Transverse colon (tissue), 4 donors: ENCODE data around the gene FBXO36. TPM values are rescaled to one million over a fixed set of nuclear protein-coding genes. Genes with fewer than 3 reads are reported as not detected.

Experiments
- DNase-seq: peaks from one replicate; pipeline ENCODE4 v3.0.0-alpha.2; 2019
- H3K27ac ChIP-seq, 4 donors: fragments of 200-600 bp; sonication (generic); 2 replicates each; pipeline ENCODE4 v1.5.1; 2016 to 2018; ENCODE audit warnings: inconsistent platforms in 4 of 4
- H3K27me3 ChIP-seq: fragments of 200-600 bp; sonication (generic); 2 replicates; pipeline ENCODE4 v1.5.1; 2017; ENCODE audit warnings: inconsistent platforms
- H3K36me3 ChIP-seq, 4 donors: fragments of 200-600 bp; sonication (generic); 2 replicates each; pipeline ENCODE4 v1.5.1; 2017 to 2019; ENCODE audit warnings: inconsistent platforms in 4 of 4
- H3K4me1 ChIP-seq, 4 donors: fragments of 200-600 bp; sonication (generic); 2 replicates each; pipeline ENCODE4 v1.5.1; 2017 to 2020; ENCODE audit warnings: inconsistent platforms in 4 of 4
- H3K4me3 ChIP-seq, 4 donors: fragments of 200-600 bp; sonication (generic); 1 replicate in 1 of 4; 2 replicates in 3 of 4; pipeline versions ENCODE4 v1.5.1 to v1.6.1; 2017 to 2019; ENCODE audit warnings: inconsistent platforms in 4 of 4
- H3K9me3 ChIP-seq, 2 donors: fragments of 200-600 bp; sonication (generic); 2 replicates each; pipeline ENCODE4 v1.5.1; 2017 to 2019; ENCODE audit warnings: inconsistent platforms in 2 of 2
- EP300 ChIP-seq: sonication (generic); formaldehyde crosslinking; IDR thresholded peaks from one replicate; pipeline ENCODE4 v1.6.1; 2017; ENCODE audit warnings: antibody characterized with exemption, low read depth
- POLR2A ChIP-seq: fragments of 450-650 bp; IDR thresholded peaks from one replicate; pipeline ENCODE4 v1.6.1; 2016; ENCODE audit warnings: antibody characterized with exemption, mild to moderate bottlenecking, moderate library complexity
- POLR2AphosphoS5 ChIP-seq, 3 donors: sonication (generic); formaldehyde crosslinking; IDR thresholded peaks; one replicate each; pipeline ENCODE4 v1.6.1; 2016; ENCODE audit warnings: antibody characterized with exemption in 3 of 3
- WGBS, 2 donors: methylation state at CpG; one replicate each; pipeline ENCODE4 v1.1.5; 2018; ENCODE audit warnings: low coverage in 1 of 2; 5-methylcytosine and 5-hydroxymethylcytosine counted together
- in situ Hi-C, 4 donors: fragments of 200-750 bp; cut with MboI; loops; one replicate each; pipeline versions ENCODE4 v1.15.0 to v1.15.1; 2017; ENCODE audit warnings: low sequenced_read_pairs in 3 of 4, low pct_ligation_motif_present in 1 of 4, low pct_unique_long_range_greater_than_20kb in 1 of 4
- intact Hi-C: fragments of 100-400 bp; cut with DNase I; formaldehyde crosslinking; loops from one replicate; pipeline ENCODE4 v1.15.1; 2023; ENCODE audit warnings: low total_unique reads
- total RNA-seq, 4 donors: library from RNA; depleted of rRNA; stranded (reverse); fragments of >200 nt; gene quantifications; one replicate each; pipeline ENCODE4 v1.1.0, GENCODE V29; 2016
- TF ChIP-seq, protein P1 (sequence below), 5 experiments: fragments of 200-600 bp in 3 of 5; fragments of 450-650 bp in 2 of 5; sonication (generic) in 3 of 5; IDR thresholded peaks; 1 replicate in 2 of 5; 2 replicates in 3 of 5; pipeline ENCODE4 v1.5.1; 2016 to 2017; ENCODE audit warnings: antibody characterized with exemption in 5 of 5, inconsistent platforms in 3 of 5, mild to moderate bottlenecking in 2 of 5, moderate library complexity in 1 of 5

The FBXO36 gene
- total RNA-seq, 4 donors from 2014 or later = 0.60 to 2.1 (median 1.3) TPM

DNA sequence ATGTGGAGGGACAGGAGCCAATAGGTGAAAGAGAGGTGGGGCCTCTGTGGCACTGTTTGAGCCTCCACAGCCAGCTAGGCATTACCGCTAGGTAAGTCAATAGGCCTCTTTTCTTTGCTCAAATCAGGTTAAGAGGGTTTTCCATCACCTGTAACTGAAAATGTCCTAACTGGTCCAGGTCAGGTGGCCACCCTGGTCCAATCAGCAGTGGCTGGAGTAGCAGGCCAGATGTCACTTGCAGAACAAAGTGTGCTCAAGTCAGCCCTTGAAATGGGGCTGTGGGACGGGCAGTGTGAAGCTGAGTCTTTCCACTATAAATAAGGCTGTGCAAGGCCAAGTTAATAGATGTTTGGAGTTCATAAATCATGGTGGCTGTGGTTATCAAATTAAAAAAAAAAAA lies 20.9 kb downstream of the FBXO36 start:
- Histone ChIP-seq H3K9me3 (no peaks in the 10 kb centered on the region), H3K27ac (no peak overlapping the region), H3K4me3 (no peak overlapping the region), H3K27me3 (no peaks in the 10 kb centered on the region), H3K36me3 (no peaks in the 10 kb centered on the region), H3K4me1 (no peaks in the 10 kb centered on the region)
- intact Hi-C loops = no loop called here
- no peak for DNase-seq
- TF ChIP-seq POLR2AphosphoS5 (IDR thresholded peaks at IDR 0.05) (no peak), POLR2A (no peak), EP300 (no peak)
- in situ Hi-C loops = no loop called here
- WGBS, 2 donors = 97% methylated on average over 2 of the region's 2 CpGs; no CpG with 5 or more reads in 1 of the 2 donors

DNA sequence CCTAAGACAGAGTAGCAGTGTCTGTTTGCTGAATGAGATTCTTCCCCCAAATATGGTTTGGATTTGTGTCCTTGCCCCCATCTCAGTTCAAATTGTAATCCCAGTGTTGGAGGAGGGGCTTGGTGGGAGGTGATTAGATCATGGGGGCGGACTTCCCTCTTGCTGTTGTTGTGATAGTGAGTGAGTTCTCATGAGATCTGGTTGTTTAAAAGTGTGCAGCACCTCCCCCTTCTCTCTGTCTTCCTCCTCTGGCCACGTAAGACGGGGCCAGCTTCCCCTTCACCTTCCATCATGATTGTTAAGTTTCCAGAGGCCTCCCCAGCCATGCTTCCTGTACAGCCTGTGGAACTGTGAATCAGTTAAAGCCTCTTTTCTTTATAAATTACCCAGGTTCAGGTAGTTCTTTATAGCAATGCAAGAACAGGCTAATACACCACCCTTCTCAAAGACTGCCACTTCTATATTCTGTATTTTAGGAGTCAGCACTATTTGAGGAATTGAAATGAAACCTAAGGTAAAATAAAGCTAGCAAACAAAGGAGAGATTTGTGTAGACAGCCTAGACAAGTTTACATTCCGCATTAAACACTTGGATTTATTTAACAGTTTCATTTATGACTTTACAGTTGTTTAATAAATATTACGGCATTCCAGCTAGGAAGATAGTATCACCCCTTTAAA lies 21.6 kb downstream of the FBXO36 start:
- no peak overlapping the region for H3K4me3 ChIP-seq
- H3K36me3 ChIP-seq = no peaks in the 10 kb centered on the region
- H3K27me3 ChIP-seq = no peaks in the 10 kb centered on the region
- intact Hi-C loops = no loop called here
- 68 to 73% methylated on average over 3 to 5 of the region's 5 CpGs for WGBS, 2 donors
- in situ Hi-C loops = no loop called here
- no peak for DNase-seq
- TF ChIP-seq POLR2A (no peak), EP300 (no peak), POLR2AphosphoS5 (IDR thresholded peaks at IDR 0.05) (no peak)
- TF ChIP-seq, protein P1, sequence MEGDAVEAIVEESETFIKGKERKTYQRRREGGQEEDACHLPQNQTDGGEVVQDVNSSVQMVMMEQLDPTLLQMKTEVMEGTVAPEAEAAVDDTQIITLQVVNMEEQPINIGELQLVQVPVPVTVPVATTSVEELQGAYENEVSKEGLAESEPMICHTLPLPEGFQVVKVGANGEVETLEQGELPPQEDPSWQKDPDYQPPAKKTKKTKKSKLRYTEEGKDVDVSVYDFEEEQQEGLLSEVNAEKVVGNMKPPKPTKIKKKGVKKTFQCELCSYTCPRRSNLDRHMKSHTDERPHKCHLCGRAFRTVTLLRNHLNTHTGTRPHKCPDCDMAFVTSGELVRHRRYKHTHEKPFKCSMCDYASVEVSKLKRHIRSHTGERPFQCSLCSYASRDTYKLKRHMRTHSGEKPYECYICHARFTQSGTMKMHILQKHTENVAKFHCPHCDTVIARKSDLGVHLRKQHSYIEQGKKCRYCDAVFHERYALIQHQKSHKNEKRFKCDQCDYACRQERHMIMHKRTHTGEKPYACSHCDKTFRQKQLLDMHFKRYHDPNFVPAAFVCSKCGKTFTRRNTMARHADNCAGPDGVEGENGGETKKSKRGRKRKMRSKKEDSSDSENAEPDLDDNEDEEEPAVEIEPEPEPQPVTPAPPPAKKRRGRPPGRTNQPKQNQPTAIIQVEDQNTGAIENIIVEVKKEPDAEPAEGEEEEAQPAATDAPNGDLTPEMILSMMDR (IDR thresholded peaks at IDR 0.05) = no peak
- H3K9me3 ChIP-seq = no peaks in the 10 kb centered on the region
- no peak overlapping the region for H3K27ac ChIP-seq
- no peaks in the 10 kb centered on the region for H3K4me1 ChIP-seq

DNA sequence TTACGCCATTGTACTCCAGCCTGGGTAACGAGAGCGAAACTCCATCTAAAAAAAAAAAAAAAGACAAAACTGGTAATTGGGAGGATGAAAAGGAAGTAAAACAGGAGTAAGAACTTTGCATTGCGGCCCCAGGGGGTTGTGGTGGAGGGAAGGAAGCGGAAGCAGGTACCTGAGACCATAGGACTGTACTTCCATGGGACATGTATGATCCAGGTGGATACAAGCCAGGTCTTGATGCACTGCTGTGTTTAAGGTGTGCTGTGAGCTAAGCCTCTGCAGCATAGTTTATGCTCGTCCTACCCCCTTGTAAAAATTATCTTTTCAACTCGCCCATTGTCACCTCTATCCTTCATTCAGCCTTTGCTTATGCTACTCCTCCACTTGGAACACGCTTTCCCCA lies 23.7 kb downstream of the FBXO36 start:
- Histone ChIP-seq H3K4me1 (no peaks in the 10 kb centered on the region), H3K36me3 (no peaks in the 10 kb centered on the region), H3K4me3 (no peak overlapping the region), H3K9me3 (no peaks in the 10 kb centered on the region), H3K27ac (no peak overlapping the region), H3K27me3 (no peaks in the 10 kb centered on the region)
- DNase-seq = no peak
- in situ Hi-C loops = no loop called here
- 92 to 93% methylated on average over 7 to 8 of the region's 8 CpGs for WGBS, 2 donors
- intact Hi-C loops = no loop called here
- TF ChIP-seq POLR2A (no peak), POLR2AphosphoS5 (IDR thresholded peaks at IDR 0.05) (no peak), EP300 (no peak)
- TF ChIP-seq, protein P1 (IDR thresholded peaks at IDR 0.05) = no peak

DNA sequence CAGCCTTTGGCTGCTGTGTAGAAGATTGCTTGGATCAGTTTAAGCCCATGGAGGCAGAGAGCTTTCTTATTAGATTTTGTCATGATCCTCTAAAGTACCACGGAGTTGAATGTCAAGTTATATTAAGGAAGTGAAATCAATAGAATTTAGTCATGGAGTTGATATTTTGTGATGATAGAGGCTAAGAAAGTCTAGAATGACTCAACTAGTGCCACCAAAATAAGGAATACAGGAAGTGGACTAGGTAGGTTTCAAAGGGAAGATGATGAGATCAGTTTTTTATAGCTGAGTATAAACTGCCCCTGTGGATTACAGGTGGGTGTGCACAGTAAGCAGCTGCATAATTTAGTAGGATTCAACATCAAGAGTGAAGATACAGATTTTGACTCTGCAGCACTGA lies 25.2 kb downstream of the FBXO36 start:
- intact Hi-C loops = no loop called here

More for the DNA sequence above, 25.2 kb downstream of the FBXO36 start:
- 67 to 68% methylated on average over 1 of the region's 1 CpG for WGBS, 2 donors
- no peaks in the 10 kb centered on the region for H3K36me3 ChIP-seq
- H3K27ac ChIP-seq = no peak overlapping the region
- H3K4me3 ChIP-seq = no peak overlapping the region
- TF ChIP-seq POLR2AphosphoS5 (IDR thresholded peaks at IDR 0.05) = no peak
- TF ChIP-seq, protein P1 (IDR thresholded peaks at IDR 0.05) = no peak
- in situ Hi-C loops = no loop called here
- H3K4me1 ChIP-seq = no peaks in the 10 kb centered on the region
- H3K9me3 ChIP-seq = no peaks in the 10 kb centered on the region
- H3K27me3 ChIP-seq = no peaks in the 10 kb centered on the region
- DNase-seq = no peak
